Measurements from ENCODE around the gene CDH23. TPM values are rescaled to one million over a fixed set of nuclear protein-coding genes. Genes with fewer than 3 reads are reported as not detected.

Gene CDH23
- total RNA-seq, 1 experiment from 2014 or later: not detected

- Histone ChIP-seq H3K27me3 (ENCODE audit: low read length) (no peaks in the 10 kb centered on the region), H3F3A (ENCODE audit: low read length, unreplicated experiment) (no peaks in the 10 kb centered on the region), H3K9me2 (replicated peaks; ENCODE audit: low read length) (no peaks in the 10 kb centered on the region), H3K4me2 (ENCODE audit: low read length) (no peak overlapping the region), H3K9me3 (ENCODE audit: low read length) (no peaks in the 10 kb centered on the region), H3K27ac (ENCODE audit: low read length) (no peak overlapping the region), H4K20me1 (ENCODE audit: low read length) (no peaks in the 10 kb centered on the region), H3K79me2 (ENCODE audit: low read length) (no peaks in the 10 kb centered on the region), H3K4me1 (ENCODE audit: insufficient read depth, low read length) (no peaks in the 10 kb centered on the region), H3K36me3 (ENCODE audit: low read depth, low read length) (no peaks in the 10 kb centered on the region; the same call in 1 of the 2 replicates), H3K9ac (ENCODE audit: low read length) (no peak overlapping the region), H2AFZ (ENCODE audit: low read length) (no peak overlapping the region), H3K4me3 (ENCODE audit: low read length) (no peak overlapping the region)
- ATAC-seq (no peak), DNase-seq (no peak)
- TF ChIP-seq EZH2phosphoT487 (IDR thresholded peaks at IDR 0.05; ENCODE audit: borderline replicate concordance, low read length) (no peak), CTCF (conservative IDR thresholded peaks at IDR 0.05; ENCODE audit: low read depth, low read length) (no peak), EZH2 (IDR thresholded peaks at IDR 0.05; ENCODE audit: low read length, unreplicated experiment) (no peak)
- CTCF ChIA-PET: no interaction called here
- POLR2A ChIA-PET (ENCODE audit: unreplicated experiment): no interaction called here
- no TSS peak for BruUV-seq (replicated peaks)
- intact Hi-C loops (cut with micrococcal nuclease): no loop called here
Measured at GRCh38 chr10:71573562-71574518, 177.1 kb downstream of the CDH23 start.

GRCh38 chr10:71575451-71575850 is 178.7 kb downstream of the CDH23 start:
- BruUV-seq (replicated peaks): no TSS peak
- Histone ChIP-seq H3K4me1 (ENCODE audit: insufficient read depth, low read length) (no peaks in the 10 kb centered on the region), H3K4me2 (ENCODE audit: low read length) (no peak overlapping the region), H3K9me2 (replicated peaks; ENCODE audit: low read length) (no peaks in the 10 kb centered on the region), H4K20me1 (ENCODE audit: low read length) (no peaks in the 10 kb centered on the region), H2AFZ (ENCODE audit: low read length) (no peak overlapping the region), H3K27me3 (ENCODE audit: low read length) (no peaks in the 10 kb centered on the region), H3K9me3 (ENCODE audit: low read length) (no peaks in the 10 kb centered on the region), H3K79me2 (ENCODE audit: low read length) (no peaks in the 10 kb centered on the region), H3K36me3 (ENCODE audit: low read depth, low read length) (no peaks in the 10 kb centered on the region), H3K4me3 (ENCODE audit: low read length) (no peak overlapping the region), H3K9ac (ENCODE audit: low read length) (no peak overlapping the region), H3F3A (ENCODE audit: low read length, unreplicated experiment) (no peaks in the 10 kb centered on the region), H3K27ac (ENCODE audit: low read length) (no peak overlapping the region)
- CTCF ChIA-PET: no interaction called here
- TF ChIP-seq EZH2phosphoT487 (IDR thresholded peaks at IDR 0.05; ENCODE audit: borderline replicate concordance, low read length) (no peak), CTCF (conservative IDR thresholded peaks at IDR 0.05; ENCODE audit: low read depth, low read length) (no peak), EZH2 (IDR thresholded peaks at IDR 0.05; ENCODE audit: low read length, unreplicated experiment) (no peak)
- intact Hi-C loops (cut with micrococcal nuclease): no loop called here
- POLR2A ChIA-PET (ENCODE audit: unreplicated experiment): no interaction called here
- ATAC-seq: no peak
- DNase-seq: no peak
